IPS-NIHi7 (cell line): ENCODE measurements around the gene PHACTR3.
"Not testable (repeated sequence)": the region's sequence is repeated elsewhere in the genome, so short reads cannot be mapped to it uniquely, and the experiment has no call there.

Experiments used
- DNase-seq: peaks from one replicate; pipeline ENCODE4 v3.0.0; 2012; ENCODE audit warnings: mixed read lengths; ENCODE audit errors: extremely low spot score

The PHACTR3 gene

DNA sequence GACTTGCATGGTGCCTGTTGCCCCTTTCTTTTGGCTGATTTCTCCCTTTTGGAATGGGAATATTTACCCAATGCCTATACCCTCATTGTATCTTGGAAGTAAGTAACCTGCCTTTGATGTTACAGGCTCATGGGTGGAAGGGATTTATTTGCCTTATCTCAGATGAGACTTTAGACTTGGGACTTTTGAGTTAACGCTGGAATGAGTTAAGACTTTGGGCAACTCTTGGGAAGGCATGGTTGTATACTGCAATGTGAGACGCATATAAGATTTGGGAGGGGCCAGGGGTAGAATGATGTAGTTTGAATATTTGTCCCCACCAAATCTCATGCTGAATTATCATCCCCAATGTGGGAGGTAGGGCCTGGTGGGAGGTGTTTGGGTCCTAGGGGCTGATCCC is 253.6 kb downstream of the PHACTR3 start:
- DNase-seq, result no peak

DNA sequence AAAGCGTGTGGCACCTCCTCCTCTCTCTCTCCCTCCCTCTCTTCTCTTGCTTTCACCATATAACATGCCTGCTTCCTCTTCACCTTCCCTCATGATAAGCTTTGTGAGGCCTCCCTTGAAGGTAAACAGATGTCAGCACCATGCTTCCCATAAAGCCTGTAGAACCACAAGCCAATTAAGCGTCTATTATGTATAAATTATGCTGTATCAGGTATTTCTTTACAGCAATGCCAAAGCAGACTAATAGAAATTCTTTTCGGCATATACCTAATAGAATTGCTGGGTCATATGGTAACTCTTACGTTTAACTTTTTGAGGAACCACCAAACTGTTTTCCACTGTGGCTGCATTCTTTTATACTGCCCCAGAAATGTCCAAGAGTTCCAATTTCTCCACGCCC is 254.1 kb downstream of the PHACTR3 start:
- no peak for DNase-seq

- no peak for DNase-seq
Observed at GRCh38 chr20:59861401-59861800, 257.1 kb downstream of the PHACTR3 start.

GRCh38 chr20:59863058-59863457 is 258.7 kb downstream of the PHACTR3 start:
- DNase-seq, result no peak

DNA sequence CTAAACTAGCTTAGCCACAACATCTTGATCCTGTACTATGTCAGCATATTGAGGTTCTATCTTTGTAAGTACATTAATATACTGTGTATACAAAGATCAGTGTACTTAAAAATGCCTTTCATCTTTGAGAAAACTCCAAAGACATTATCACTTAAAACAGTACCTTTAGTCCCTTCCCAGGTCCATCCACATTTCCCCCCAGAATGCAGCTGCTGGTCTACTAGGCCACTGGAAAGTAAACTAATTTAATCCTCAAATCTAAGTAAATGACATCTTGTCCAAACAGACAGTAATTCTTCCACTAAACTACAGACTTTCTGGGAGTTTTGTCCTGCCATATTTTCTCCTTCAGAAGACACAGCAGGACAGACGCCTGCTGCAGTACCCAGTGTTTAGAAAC is 260.4 kb downstream of the PHACTR3 start:
- DNase-seq, result no peak

GRCh38 chr20:59866338-59866737 is 262.0 kb downstream of the PHACTR3 start:
- no peak for DNase-seq

GRCh38 chr20:59871096-59871495 is 266.8 kb downstream of the PHACTR3 start:
- no peak for DNase-seq

- DNase-seq, result no peak
Observed at GRCh38 chr20:59873409-59873808, 269.1 kb downstream of the PHACTR3 start.

DNA sequence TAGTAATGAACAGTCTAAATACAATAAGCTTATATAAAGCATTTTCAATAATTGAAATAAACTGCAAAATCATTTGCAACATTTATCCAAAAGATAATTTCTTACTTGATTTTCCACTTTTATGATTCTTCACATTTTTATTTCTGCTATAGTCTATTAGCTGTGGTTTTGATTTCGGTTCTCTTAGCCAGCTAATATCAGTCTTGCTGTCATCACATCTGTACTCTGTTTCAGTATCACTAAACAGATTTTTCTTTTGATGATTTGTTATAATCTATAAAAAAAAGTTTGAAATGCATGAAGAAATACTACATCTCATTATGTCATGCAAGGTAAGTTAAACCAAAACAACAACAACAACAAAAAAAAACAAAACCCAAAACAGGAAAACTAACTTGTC is 275.9 kb downstream of the PHACTR3 start:
- no peak for DNase-seq

DNA sequence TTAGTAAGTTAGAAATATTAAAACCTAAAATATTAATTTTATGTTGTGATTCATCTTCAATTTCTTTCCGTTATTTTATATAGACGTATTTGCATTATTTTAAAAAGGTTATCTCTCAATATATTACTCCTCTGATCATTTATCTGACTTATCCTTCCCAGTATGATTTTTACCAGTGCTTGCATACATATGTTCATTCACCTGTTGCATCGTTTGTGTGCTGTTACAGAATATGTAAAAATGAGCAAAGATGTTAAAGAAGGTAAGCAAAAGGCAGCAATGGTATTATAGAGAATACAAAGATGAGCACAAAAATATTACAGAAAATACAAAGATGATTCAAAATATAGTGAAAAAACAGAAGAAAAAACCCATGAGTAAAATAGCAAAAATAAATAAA is 280.2 kb downstream of the PHACTR3 start:
- no peak for DNase-seq

GRCh38 chr20:59888050-59888449 is 283.7 kb downstream of the PHACTR3 start:
- DNase-seq, result no peak

- not testable (repeated sequence) for DNase-seq
Observed at GRCh38 chr20:59890035-59890434, 285.7 kb downstream of the PHACTR3 start.

- DNase-seq, result no peak
Observed at GRCh38 chr20:59891581-59891980, 287.2 kb downstream of the PHACTR3 start.

DNA sequence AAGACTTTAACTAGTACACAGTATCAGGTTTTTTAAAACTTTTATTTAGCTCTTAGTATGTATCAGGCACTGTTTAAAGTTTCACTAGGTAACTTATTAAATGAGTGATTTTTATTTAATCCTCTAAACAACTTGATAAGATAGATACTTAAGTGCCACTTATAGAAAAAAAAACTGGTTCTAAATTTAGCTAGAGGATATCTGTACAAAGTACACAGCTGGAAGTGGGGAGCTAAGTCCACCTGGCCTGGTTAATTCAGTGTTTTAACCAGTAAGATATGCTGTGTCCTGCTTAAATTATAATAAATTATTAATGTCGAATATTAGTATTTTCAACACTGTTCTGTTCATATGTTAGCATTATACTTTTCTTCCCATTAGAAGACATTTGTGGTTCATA is 291.6 kb downstream of the PHACTR3 start:
- DNase-seq, result no peak
